Effector memory CD8-positive, alpha-beta T cell (primary cell): Measurements from ENCODE around the gene ONECUT3.

Experiments used
- ATAC-seq: fragments of 150-1000 bp; cut with Tn5 transposase; replicated peaks from 2 replicates; pipeline ENCODE4 v1.10.0; 2021; ENCODE audit warnings: mild to moderate bottlenecking, moderate library complexity
- DNase-seq, 3 experiments: peaks; one replicate each; pipeline ENCODE4 v3.0.0; 2021
- H3K27ac Mint-ChIP-seq, 2 donors: one replicate each; pipeline ENCODE4 v1.8.0; 2022; ENCODE audit warnings: mild to moderate bottlenecking in 2 of 2, mixed read lengths in 2 of 2, moderate library complexity in 2 of 2
- H3K27me3 Mint-ChIP-seq, 2 donors: one replicate each; pipeline ENCODE4 v1.8.0; 2022; ENCODE audit warnings: mixed read lengths in 2 of 2
- H3K36me3 Mint-ChIP-seq: one replicate; pipeline ENCODE4 v1.8.0; 2022; ENCODE audit warnings: mild to moderate bottlenecking, moderate library complexity, mixed read lengths; ENCODE audit not compliant: insufficient read depth
- H3K4me1 Mint-ChIP-seq, 2 donors: one replicate each; pipeline ENCODE4 v1.8.0; 2022; ENCODE audit warnings: low read depth in 2 of 2, mixed read lengths in 2 of 2
- H3K4me3 Mint-ChIP-seq, 2 donors: one replicate each; pipeline ENCODE4 v1.8.0; 2022; ENCODE audit warnings: mild to moderate bottlenecking in 2 of 2, mixed read lengths in 2 of 2, moderate library complexity in 2 of 2
- H3K9me3 Mint-ChIP-seq, 2 donors: one replicate each; pipeline ENCODE4 v1.8.0; 2022; ENCODE audit warnings: mixed read lengths in 2 of 2

The ONECUT3 gene

GRCh38 chr19:1774989-1775772, 21.9 kb downstream of the ONECUT3 start:
- ATAC-seq (no peak), DNase-seq (no peak)
- H3K9me3 Mint-ChIP-seq: peaks cover 0 to 2% of the 10 kb centered on the region in 2 donors
- H3K36me3 Mint-ChIP-seq: no peaks in the 10 kb centered on the region
- no peak overlapping the region for H3K27ac Mint-ChIP-seq
- no peak overlapping the region for H3K4me3 Mint-ChIP-seq
- H3K4me1 Mint-ChIP-seq: peaks cover 0 to 2% of the 10 kb centered on the region in 2 donors
- H3K27me3 Mint-ChIP-seq: peaks cover 66 to 86% of the 10 kb centered on the region in 2 donors

- H3K9me3 Mint-ChIP-seq: peaks cover 0 to under 1% of the 10 kb centered on the region in 2 donors
- ATAC-seq (no peak), DNase-seq (no peak)
- H3K36me3 Mint-ChIP-seq: no peaks in the 10 kb centered on the region
- no peak overlapping the region for H3K27ac Mint-ChIP-seq
- no peak overlapping the region for H3K4me3 Mint-ChIP-seq
- peaks cover 66 to 86% of the 10 kb centered on the region in 2 donors for H3K27me3 Mint-ChIP-seq
- H3K4me1 Mint-ChIP-seq: peaks cover 0 to 2% of the 10 kb centered on the region in 2 donors
Measured at GRCh38 chr19:1775951-1776605, 22.8 kb downstream of the ONECUT3 start.

- Mint-ChIP-seq H3K4me1 (peaks cover 0 to 2% of the 10 kb centered on the region in 2 donors), H3K27me3 (peaks cover 62 to 85% of the 10 kb centered on the region in 2 donors), H3K27ac (no peak overlapping the region), H3K4me3 (no peak overlapping the region), H3K9me3 (no peaks in the 10 kb centered on the region), H3K36me3 (no peaks in the 10 kb centered on the region)
- DNase-seq (no peak), ATAC-seq (no peak)
Measured at GRCh38 chr19:1776606-1777147, 23.4 kb downstream of the ONECUT3 start.

GRCh38 chr19:1777149-1777548, 23.8 kb downstream of the ONECUT3 start:
- no peak overlapping the region for H3K4me3 Mint-ChIP-seq
- H3K4me1 Mint-ChIP-seq: peaks cover 0 to 2% of the 10 kb centered on the region in 2 donors
- peaks cover 63 to 82% of the 10 kb centered on the region in 2 donors for H3K27me3 Mint-ChIP-seq
- DNase-seq: no peak
- ATAC-seq: no peak
- no peaks in the 10 kb centered on the region for H3K9me3 Mint-ChIP-seq
- no peak overlapping the region for H3K27ac Mint-ChIP-seq
- H3K36me3 Mint-ChIP-seq: no peaks in the 10 kb centered on the region

GRCh38 chr19:1779574-1779973, 26.3 kb downstream of the ONECUT3 start:
- H3K27ac Mint-ChIP-seq: no peak overlapping the region
- ATAC-seq: no peak
- H3K4me3 Mint-ChIP-seq: no peak overlapping the region
- DNase-seq: no peak
- peaks cover 56 to 82% of the 10 kb centered on the region in 2 donors for H3K27me3 Mint-ChIP-seq
- no peaks in the 10 kb centered on the region for H3K36me3 Mint-ChIP-seq
- H3K9me3 Mint-ChIP-seq: no peaks in the 10 kb centered on the region
- H3K4me1 Mint-ChIP-seq: peaks cover 0 to 2% of the 10 kb centered on the region in 2 donors

- no peaks in the 10 kb centered on the region for H3K9me3 Mint-ChIP-seq
- peaks cover 0 to 2% of the 10 kb centered on the region in 2 donors for H3K4me1 Mint-ChIP-seq
- no peaks in the 10 kb centered on the region for H3K36me3 Mint-ChIP-seq
- H3K4me3 Mint-ChIP-seq: no peak overlapping the region
- no peak overlapping the region for H3K27ac Mint-ChIP-seq
- DNase-seq (no peak), ATAC-seq (no peak)
- H3K27me3 Mint-ChIP-seq: peaks cover 56 to 86% of the 10 kb centered on the region in 2 donors
Measured at GRCh38 chr19:1780272-1780958, 27.1 kb downstream of the ONECUT3 start.

- Mint-ChIP-seq H3K27ac (no peak overlapping the region), H3K4me3 (no peak overlapping the region), H3K36me3 (no peaks in the 10 kb centered on the region), H3K9me3 (no peaks in the 10 kb centered on the region), H3K4me1 (peaks cover 0 to 2% of the 10 kb centered on the region in 2 donors), H3K27me3 (peaks cover 51 to 92% of the 10 kb centered on the region in 2 donors)
- ATAC-seq (no peak), DNase-seq (no peak)
Measured at GRCh38 chr19:1782521-1782920, 29.2 kb downstream of the ONECUT3 start.

GRCh38 chr19:1783354-1783753, 30.0 kb downstream of the ONECUT3 start:
- DNase-seq (no peak), ATAC-seq (no peak)
- Mint-ChIP-seq H3K27ac (no peak overlapping the region), H3K4me3 (no peak overlapping the region), H3K4me1 (peaks cover 0 to 2% of the 10 kb centered on the region in 2 donors), H3K9me3 (no peaks in the 10 kb centered on the region), H3K36me3 (no peaks in the 10 kb centered on the region), H3K27me3 (peaks cover 47 to 87% of the 10 kb centered on the region in 2 donors)

GRCh38 chr19:1783874-1784273, 30.6 kb downstream of the ONECUT3 start:
- no peak for ATAC-seq

GRCh38 chr19:1785310-1785709, 32.0 kb downstream of the ONECUT3 start:
- Mint-ChIP-seq H3K9me3 (no peaks in the 10 kb centered on the region), H3K4me1 (no peaks in the 10 kb centered on the region), H3K27ac (no peak overlapping the region), H3K36me3 (no peaks in the 10 kb centered on the region), H3K27me3 (peaks cover 30 to 78% of the 10 kb centered on the region in 2 donors), H3K4me3 (no peak overlapping the region)
- ATAC-seq: no peak
- no peak for DNase-seq

More at GRCh38 chr19:1783874-1784273, 30.6 kb downstream of the ONECUT3 start:
- no peaks in the 10 kb centered on the region for H3K36me3 Mint-ChIP-seq
- no peak overlapping the region for H3K27ac Mint-ChIP-seq
- H3K9me3 Mint-ChIP-seq: no peaks in the 10 kb centered on the region
- peaks cover 0 to 2% of the 10 kb centered on the region in 2 donors for H3K4me1 Mint-ChIP-seq
- DNase-seq: no peak
- peaks cover 42 to 87% of the 10 kb centered on the region in 2 donors for H3K27me3 Mint-ChIP-seq
- no peak overlapping the region for H3K4me3 Mint-ChIP-seq

- ATAC-seq (no peak), DNase-seq (no peak)
- Mint-ChIP-seq H3K36me3 (no peaks in the 10 kb centered on the region), H3K4me3 (no peak overlapping the region), H3K9me3 (no peaks in the 10 kb centered on the region), H3K4me1 (no peaks in the 10 kb centered on the region), H3K27me3 (peaks cover 21 to 71% of the 10 kb centered on the region in 2 donors), H3K27ac (no peak overlapping the region)
Measured at GRCh38 chr19:1786668-1787067, 33.4 kb downstream of the ONECUT3 start.

- DNase-seq: no peak
- H3K27ac Mint-ChIP-seq: no peak overlapping the region
- no peaks in the 10 kb centered on the region for H3K4me1 Mint-ChIP-seq
- peaks cover 20 to 71% of the 10 kb centered on the region in 2 donors for H3K27me3 Mint-ChIP-seq
- ATAC-seq: no peak
- no peaks in the 10 kb centered on the region for H3K36me3 Mint-ChIP-seq
- no peak overlapping the region for H3K4me3 Mint-ChIP-seq
- H3K9me3 Mint-ChIP-seq: no peaks in the 10 kb centered on the region
Measured at GRCh38 chr19:1787116-1787515, 33.8 kb downstream of the ONECUT3 start.

GRCh38 chr19:1789261-1790041, 36.1 kb downstream of the ONECUT3 start:
- no peak overlapping the region for H3K27ac Mint-ChIP-seq
- no peaks in the 10 kb centered on the region for H3K9me3 Mint-ChIP-seq
- H3K4me3 Mint-ChIP-seq: no peak overlapping the region
- H3K27me3 Mint-ChIP-seq: peaks cover 6 to 53% of the 10 kb centered on the region in 2 donors
- H3K36me3 Mint-ChIP-seq: peaks cover 3% of the 10 kb centered on the region
- no peak for ATAC-seq
- H3K4me1 Mint-ChIP-seq: no peaks in the 10 kb centered on the region
- no peak for DNase-seq
